ENCODE data around the gene AGFG1. TPM values are rescaled to one million over a fixed set of nuclear protein-coding genes. Genes with fewer than 3 reads are reported as not detected.

Gene AGFG1
- total RNA-seq, 4 donors from 2014 or later: 50.0 to 69.2 (median 58.9) TPM

DNA sequence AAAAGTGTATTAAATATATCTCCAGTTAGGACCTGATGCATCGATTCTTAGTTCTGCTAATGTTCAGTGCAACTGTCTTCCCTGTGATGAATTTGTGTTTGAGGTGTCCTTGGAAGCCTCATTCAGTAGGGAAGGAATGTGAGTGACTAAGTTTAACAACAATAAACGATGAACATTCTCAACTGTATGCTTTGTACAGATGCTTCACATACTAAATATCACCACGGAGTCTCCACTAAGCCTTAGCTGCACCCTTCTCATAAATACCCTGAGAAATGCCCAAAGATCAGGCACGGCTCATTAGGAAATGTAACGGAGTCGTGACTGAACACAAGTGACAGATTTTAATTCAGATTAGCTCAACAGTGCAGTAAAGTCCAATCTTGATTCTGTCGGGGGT lies 24.4 kb upstream of the AGFG1 start:
- no peak overlapping the region for H3K27ac ChIP-seq
- no peaks in the 10 kb centered on the region for H3K9me3 ChIP-seq
- WGBS, 2 donors: 68 to 73% methylated on average over 7 of the region's 7 CpGs
- H3K36me3 ChIP-seq: no peaks in the 10 kb centered on the region
- intact Hi-C loops (cut with DNase I): no loop called here
- TF ChIP-seq POLR2A (IDR thresholded peaks at IDR 0.05): no peak
- TF ChIP-seq, protein P1, sequence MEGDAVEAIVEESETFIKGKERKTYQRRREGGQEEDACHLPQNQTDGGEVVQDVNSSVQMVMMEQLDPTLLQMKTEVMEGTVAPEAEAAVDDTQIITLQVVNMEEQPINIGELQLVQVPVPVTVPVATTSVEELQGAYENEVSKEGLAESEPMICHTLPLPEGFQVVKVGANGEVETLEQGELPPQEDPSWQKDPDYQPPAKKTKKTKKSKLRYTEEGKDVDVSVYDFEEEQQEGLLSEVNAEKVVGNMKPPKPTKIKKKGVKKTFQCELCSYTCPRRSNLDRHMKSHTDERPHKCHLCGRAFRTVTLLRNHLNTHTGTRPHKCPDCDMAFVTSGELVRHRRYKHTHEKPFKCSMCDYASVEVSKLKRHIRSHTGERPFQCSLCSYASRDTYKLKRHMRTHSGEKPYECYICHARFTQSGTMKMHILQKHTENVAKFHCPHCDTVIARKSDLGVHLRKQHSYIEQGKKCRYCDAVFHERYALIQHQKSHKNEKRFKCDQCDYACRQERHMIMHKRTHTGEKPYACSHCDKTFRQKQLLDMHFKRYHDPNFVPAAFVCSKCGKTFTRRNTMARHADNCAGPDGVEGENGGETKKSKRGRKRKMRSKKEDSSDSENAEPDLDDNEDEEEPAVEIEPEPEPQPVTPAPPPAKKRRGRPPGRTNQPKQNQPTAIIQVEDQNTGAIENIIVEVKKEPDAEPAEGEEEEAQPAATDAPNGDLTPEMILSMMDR (IDR thresholded peaks at IDR 0.05): no peak
- no peaks in the 10 kb centered on the region for H3K27me3 ChIP-seq
- DNase-seq: no peak
- no peaks in the 10 kb centered on the region for H3K4me1 ChIP-seq
- H3K4me3 ChIP-seq (replicated peaks in 1 of 3): no peak overlapping the region

- Histone ChIP-seq H3K27ac (no peak overlapping the region), H3K4me1 (no peaks in the 10 kb centered on the region), H3K4me3 (replicated peaks in 1 of 3) (no peak overlapping the region), H3K9me3 (no peaks in the 10 kb centered on the region), H3K27me3 (no peaks in the 10 kb centered on the region), H3K36me3 (no peaks in the 10 kb centered on the region)
- intact Hi-C loops (cut with DNase I): no loop called here
- TF ChIP-seq POLR2A (IDR thresholded peaks at IDR 0.05): no peak
- TF ChIP-seq, protein P1 (IDR thresholded peaks at IDR 0.05): no peak
- no peak for DNase-seq
- WGBS, 2 donors: 46 to 54% methylated on average over 5 of the region's 5 CpGs
Measured at GRCh38 chr2:227450311-227450841, 21.6 kb upstream of the AGFG1 start.

GRCh38 chr2:227450926-227451654 lies 20.9 kb upstream of the AGFG1 start:
- TF ChIP-seq POLR2A (IDR thresholded peaks at IDR 0.05): no peak
- TF ChIP-seq, protein P1 (IDR thresholded peaks at IDR 0.05): no peak
- DNase-seq: no peak
- no peaks in the 10 kb centered on the region for H3K27me3 ChIP-seq
- intact Hi-C loops (cut with DNase I): no loop called here
- no peaks in the 10 kb centered on the region for H3K36me3 ChIP-seq
- H3K27ac ChIP-seq: no peak overlapping the region
- 80 to 82% methylated on average over 5 of the region's 5 CpGs for WGBS, 2 donors
- H3K4me3 ChIP-seq (replicated peaks in 1 of 3): no peak overlapping the region
- H3K9me3 ChIP-seq: no peaks in the 10 kb centered on the region
- no peaks in the 10 kb centered on the region for H3K4me1 ChIP-seq

GRCh38 chr2:227451655-227451992 lies 20.3 kb upstream of the AGFG1 start:
- Histone ChIP-seq H3K9me3 (no peaks in the 10 kb centered on the region), H3K4me3 (replicated peaks in 1 of 3) (no peak overlapping the region), H3K27me3 (no peaks in the 10 kb centered on the region), H3K27ac (no peak overlapping the region), H3K36me3 (no peaks in the 10 kb centered on the region), H3K4me1 (no peaks in the 10 kb centered on the region)
- DNase-seq: no peak
- TF ChIP-seq, protein P1 (IDR thresholded peaks at IDR 0.05): no peak
- no peak for TF ChIP-seq POLR2A (IDR thresholded peaks at IDR 0.05)
- intact Hi-C loops (cut with DNase I): no loop called here

DNA sequence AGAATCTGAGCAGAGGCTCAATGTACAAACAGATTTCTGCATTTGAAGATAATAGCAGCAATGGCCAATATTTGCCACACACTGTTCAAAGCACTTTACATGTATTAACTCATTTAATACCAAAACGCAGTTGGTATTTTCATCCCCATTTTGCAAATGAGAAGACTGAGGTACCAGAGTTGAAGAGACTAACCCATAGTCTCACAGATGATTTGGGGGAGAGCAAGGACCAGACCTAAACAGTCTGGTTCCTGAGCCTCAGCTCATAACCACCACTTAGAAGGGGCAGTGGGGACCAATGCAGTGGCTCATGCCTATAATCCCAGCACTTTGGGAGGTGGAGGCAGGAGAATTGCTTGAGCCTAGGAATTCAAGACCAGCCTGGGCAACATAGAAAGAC lies 18.1 kb upstream of the AGFG1 start:
- Histone ChIP-seq H3K9me3 (no peaks in the 10 kb centered on the region), H3K27me3 (no peaks in the 10 kb centered on the region), H3K4me1 (no peaks in the 10 kb centered on the region), H3K36me3 (no peaks in the 10 kb centered on the region), H3K4me3 (replicated peaks in 1 of 3) (no peak overlapping the region), H3K27ac (no peak overlapping the region)
- intact Hi-C loops (cut with DNase I): no loop called here
- 94 to 100% methylated on average over 1 of the region's 1 CpG for WGBS, 2 donors
- TF ChIP-seq, protein P1 (IDR thresholded peaks at IDR 0.05): no peak
- TF ChIP-seq POLR2A (IDR thresholded peaks at IDR 0.05): no peak
- no peak for DNase-seq
